SK-N-SH (cell line): Measurements from ENCODE around the gene HOXB7. TPM values are rescaled to one million over a fixed set of nuclear protein-coding genes. Genes with fewer than 3 reads are reported as not detected.

Experiments
- CTCF ChIA-PET: fragments of 300-600, 350-600 bp; formaldehyde crosslinking; extraction: SDS; loops from one replicate; lab custom pipeline; 2021; lab: Yijun Ruan, JAX
- POLR2A ChIA-PET: fragments of 350-600 bp; sonication (Branson Sonifier 250); formaldehyde crosslinking; extraction: SDS; loops from one replicate; lab custom pipeline; 2020; ENCODE audit warnings: antibody characterized with exemption, inconsistent platforms; lab: Yijun Ruan, JAX
- DNase-seq: peaks from one replicate; pipeline ENCODE4 v3.0.0; 2012
- H2AFZ ChIP-seq: fragments of 200-600 bp; sonication (generic); 2 replicates; pipeline ENCODE4 v1.8.1; 2016; ENCODE audit warnings: antibody characterized with exemption, mild to moderate bottlenecking, low read depth
- H3F3A ChIP-seq: fragments of 200-600 bp; sonication (generic); replicated peaks from 2 replicates; pipeline ENCODE3; 2016; ENCODE audit warnings: antibody characterized with exemption, mild to moderate bottlenecking; ENCODE audit not compliant: insufficient read depth
- H3K27ac ChIP-seq, 2 experiments: fragments of 200-500 bp in 1 of 2; fragments of 200-600 bp in 1 of 2; sonication (Bioruptor generic) in 1 of 2; sonication (generic), shearing (Covaris generic) in 1 of 2; 2 replicates each; pipeline versions ENCODE4 v1.5.1 to v1.6.1; 2014 to 2016; ENCODE audit warnings: low read depth in 2 of 2, inconsistent platforms in 1 of 2, low read length in 1 of 2, mild to moderate bottlenecking in 1 of 2, mixed read lengths in 1 of 2
- H3K27me3 ChIP-seq: fragments of 200-600 bp; sonication (generic), shearing (Covaris generic); 2 replicates; pipeline ENCODE4 v1.6.1; 2016; ENCODE audit warnings: mixed run types; ENCODE audit not compliant: insufficient read depth
- H3K36me3 ChIP-seq, 2 experiments: fragments of 200-500 bp in 1 of 2; fragments of 200-600 bp in 1 of 2; sonication (Bioruptor generic) in 1 of 2; sonication (generic) in 1 of 2; replicated peaks in 1 of 2; 2 replicates each; pipeline versions ENCODE3 to v1.5.1; 2014 to 2016; ENCODE audit warnings: low read length in 1 of 2, mild to moderate bottlenecking in 1 of 2; ENCODE audit not compliant: insufficient read depth in 2 of 2, control insufficient read depth in 1 of 2
- H3K4me1 ChIP-seq, 2 experiments: fragments of 200-500 bp in 1 of 2; fragments of 200-600 bp in 1 of 2; sonication (Bioruptor generic) in 1 of 2; sonication (generic), shearing (Covaris generic) in 1 of 2; 2 replicates each; pipeline versions ENCODE4 v1.5.1 to v1.6.1; 2014 to 2016; ENCODE audit warnings: low read depth in 1 of 2, low read length in 1 of 2, mixed run types in 1 of 2; ENCODE audit not compliant: insufficient read depth in 2 of 2, control insufficient read depth in 1 of 2
- H3K4me2 ChIP-seq: fragments of 200-600 bp; sonication (generic), shearing (Covaris generic); 2 replicates; pipeline ENCODE4 v1.6.1; 2017; ENCODE audit warnings: mixed run types
- H3K4me3 ChIP-seq, 2 experiments: fragments of 200-500 bp in 1 of 2; fragments of 200-600 bp in 1 of 2; sonication (Bioruptor generic) in 1 of 2; sonication (generic), shearing (Covaris generic) in 1 of 2; 2 replicates each; pipeline versions ENCODE4 v1.5.1 to v1.8.1; 2014 to 2016; ENCODE audit warnings: low read depth in 2 of 2, inconsistent platforms in 1 of 2, low read length in 1 of 2, mild to moderate bottlenecking in 1 of 2, mixed read lengths in 1 of 2, moderate library complexity in 1 of 2
- H3K79me2 ChIP-seq: fragments of 200-600 bp; sonication (generic); 2 replicates; pipeline ENCODE4 v1.8.1; 2017; ENCODE audit warnings: mild to moderate bottlenecking; ENCODE audit not compliant: insufficient read depth
- H3K9ac ChIP-seq: fragments of 200-600 bp; sonication (generic); 2 replicates; pipeline ENCODE4 v1.6.1; 2017; ENCODE audit warnings: mixed run types
- H3K9me2 ChIP-seq: fragments of 200-600 bp; sonication (generic); 2 replicates; pipeline ENCODE4 v1.6.1; 2017; ENCODE audit warnings: mixed run types
- H3K9me3 ChIP-seq: fragments of 200-600 bp; sonication (generic); 2 replicates; pipeline ENCODE4 v1.6.1; 2017; ENCODE audit warnings: mixed run types, mild to moderate bottlenecking, moderate library complexity
- H4K20me1 ChIP-seq: fragments of 200-600 bp; sonication (generic); 2 replicates; pipeline ENCODE4 v1.6.1; 2017; ENCODE audit warnings: mild to moderate bottlenecking, mixed run types; ENCODE audit not compliant: insufficient read depth
- CHD2 ChIP-seq: fragments of 150-350 bp; IDR thresholded peaks from 2 replicates; pipeline ENCODE4 v1.6.1; 2018; ENCODE audit warnings: low read length; ENCODE audit not compliant: partially characterized antibody
- ELF1 ChIP-seq: IDR thresholded peaks from 2 replicates; pipeline ENCODE4 v1.4.0; 2012
- EP300 ChIP-seq, 2 experiments: IDR thresholded peaks; 2 replicates each; pipeline versions ENCODE4 v1.4.0 to v1.6.1; 2012; ENCODE audit warnings: borderline replicate concordance in 1 of 2, low read depth in 1 of 2, low read length in 1 of 2
- EZH2phosphoT487 ChIP-seq: fragments of 200-600 bp; sonication (generic); IDR thresholded peaks from 2 replicates; pipeline ENCODE4 v1.6.1; 2017; ENCODE audit warnings: low read depth, mixed run types, mild to moderate bottlenecking, antibody characterized with exemption, moderate library complexity, borderline replicate concordance
- FOXJ3 ChIP-seq: sonication (generic); formaldehyde crosslinking; IDR thresholded peaks from 2 replicates; pipeline ENCODE4 v1.5.1; 2020; ENCODE audit warnings: mild to moderate bottlenecking, missing genetic modification reagents
- MXI1 ChIP-seq: IDR thresholded peaks from 2 replicates; pipeline ENCODE4 v1.6.1; 2012; ENCODE audit warnings: mild to moderate bottlenecking, low read depth, low read length, improper control_type of control experiment
- NFIC ChIP-seq: IDR thresholded peaks from 2 replicates; pipeline ENCODE4 v1.4.0; 2012; ENCODE audit warnings: borderline replicate concordance
- NRF1 ChIP-seq: IDR thresholded peaks from 2 replicates; pipeline ENCODE4 v1.6.1; 2012; ENCODE audit warnings: low read depth, mild to moderate bottlenecking, low read length
- PBX3 ChIP-seq: IDR thresholded peaks from 2 replicates; pipeline ENCODE4; 2012
- RCOR1 ChIP-seq: fragments of 150-350 bp; IDR thresholded peaks from 2 replicates; pipeline ENCODE4 v1.6.1; 2017; ENCODE audit warnings: antibody characterized with exemption, low read length
- RFX5 ChIP-seq: IDR thresholded peaks from 2 replicates; pipeline ENCODE4 v1.6.1; 2012; ENCODE audit warnings: mild to moderate bottlenecking, improper control_type of control experiment, low read length
- RXRA ChIP-seq: IDR thresholded peaks from 2 replicates; pipeline ENCODE4 v1.4.0; 2012; ENCODE audit warnings: low read depth, mild to moderate bottlenecking, borderline replicate concordance
- SIN3A ChIP-seq: IDR thresholded peaks from 2 replicates; pipeline ENCODE4 v1.6.1; 2012; ENCODE audit warnings: low read depth, mild to moderate bottlenecking, low read length, moderate library complexity, borderline replicate concordance
- TAF1 ChIP-seq: IDR thresholded peaks from 2 replicates; pipeline ENCODE4 v1.6.1; 2012; ENCODE audit warnings: low read depth, mild to moderate bottlenecking, low read length, moderate library complexity, borderline replicate concordance
- TCF12 ChIP-seq: IDR thresholded peaks from 2 replicates; pipeline ENCODE4 v1.4.0; 2012
- USF2 ChIP-seq: fragments of 150-350 bp; IDR thresholded peaks from 2 replicates; pipeline ENCODE4 v1.6.1; 2017; ENCODE audit warnings: antibody characterized with exemption, low read length, low read depth, borderline replicate concordance
- WGBS: methylation state at CpG from one replicate; pipeline ENCODE4 v1.1.6; 2017; ENCODE audit warnings: low lambda C conversion rate; 5-methylcytosine and 5-hydroxymethylcytosine counted together
- polyA plus RNA-seq, 3 experiments: library from polyadenylated mRNA; depleted of rRNA; stranded (reverse); fragments of >200 nt; gene quantifications; 2 replicates each; pipeline ENCODE4 v1.2.3, GENCODE V29; 2012
- TF ChIP-seq, protein P1 (sequence below): IDR thresholded peaks from 2 replicates; pipeline ENCODE4 v1.4.0; 2012; ENCODE audit warnings: low read depth
- TF ChIP-seq, protein P2 (sequence below): fragments of 150-350 bp; IDR thresholded peaks from 2 replicates; pipeline ENCODE4 v1.6.1; 2016; ENCODE audit warnings: mild to moderate bottlenecking, low read depth, low read length

HOXB7 gene
- polyA plus RNA-seq, 1 of the 3 experiments (the other 2 are of a cell fraction): not detected

- TF ChIP-seq, protein P1, sequence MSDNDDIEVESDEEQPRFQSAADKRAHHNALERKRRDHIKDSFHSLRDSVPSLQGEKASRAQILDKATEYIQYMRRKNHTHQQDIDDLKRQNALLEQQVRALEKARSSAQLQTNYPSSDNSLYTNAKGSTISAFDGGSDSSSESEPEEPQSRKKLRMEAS: no peak
- TF ChIP-seq MXI1: no peak
- TF ChIP-seq FOXJ3: no peak
- no peak for TF ChIP-seq RCOR1
- TF ChIP-seq CHD2: no peak
- TF ChIP-seq PBX3: no peak
Measured at GRCh38 chr17:48565022-48565554, 45.7 kb downstream of the HOXB7 start (continued).

GRCh38 chr17:48564188-48565021 is 46.4 kb downstream of the HOXB7 start:
- Histone ChIP-seq H2AFZ (no peak overlapping the region), H3K27me3 (peaks cover 97% of the 10 kb centered on the region), H3K9ac (no peak overlapping the region), H4K20me1 (peaks cover 4% of the 10 kb centered on the region; the same call in 1 of the 2 replicates), H3K9me3 (no peaks in the 10 kb centered on the region), H3F3A (no peaks in the 10 kb centered on the region), H3K27ac (no peak overlapping the region), H3K36me3 (no peaks in the 10 kb centered on the region), H3K9me2 (no peaks in the 10 kb centered on the region), H3K79me2 (no peaks in the 10 kb centered on the region), H3K4me1 (peaks cover 0 to 2% of the 10 kb centered on the region in 2 experiments; a peak in 1 of 4 replicates), H3K4me2 (no peak overlapping the region; the same call in 1 of the 2 replicates)
- ChIA-PET CTCF (interaction anchor here (1.0 to 1.1 kb wide), 2 partner anchors 53 to 72 kb away, joined by 3 read pairs; no protein-coding TSS in a partner anchor), POLR2A (no interaction called here)
- DNase-seq: no peak
- WGBS: 30% methylated on average over 68 of the region's 73 CpGs
- TF ChIP-seq EP300 (IDR thresholded peaks at IDR 0.05; ENCODE audit: borderline replicate concordance in 1 of 2, low read depth in 1 of 2, low read length in 1 of 2) (no peak), ELF1 (no peak), TCF12 (no peak), RFX5 (no peak), RXRA (no peak), USF2 (no peak), EZH2phosphoT487 (no peak; the same call in 1 of the 2 replicates), NRF1 (no peak), NFIC (no peak), SIN3A (no peak), TAF1 (no peak)
- TF ChIP-seq, protein P1: no peak
- TF ChIP-seq, protein P2, sequence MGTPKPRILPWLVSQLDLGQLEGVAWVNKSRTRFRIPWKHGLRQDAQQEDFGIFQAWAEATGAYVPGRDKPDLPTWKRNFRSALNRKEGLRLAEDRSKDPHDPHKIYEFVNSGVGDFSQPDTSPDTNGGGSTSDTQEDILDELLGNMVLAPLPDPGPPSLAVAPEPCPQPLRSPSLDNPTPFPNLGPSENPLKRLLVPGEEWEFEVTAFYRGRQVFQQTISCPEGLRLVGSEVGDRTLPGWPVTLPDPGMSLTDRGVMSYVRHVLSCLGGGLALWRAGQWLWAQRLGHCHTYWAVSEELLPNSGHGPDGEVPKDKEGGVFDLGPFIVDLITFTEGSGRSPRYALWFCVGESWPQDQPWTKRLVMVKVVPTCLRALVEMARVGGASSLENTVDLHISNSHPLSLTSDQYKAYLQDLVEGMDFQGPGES: no peak
- TF ChIP-seq, all 33 proteins: peak for 0
- no peak overlapping the region for H3K4me3 ChIP-seq
